Fibroblast of mammary gland (primary cell): ENCODE results near the gene ABHD8.

ENCODE experiments used
- DNase-seq: peaks from one replicate; pipeline ENCODE4 v3.0.0-alpha.2; 2010; ENCODE audit warnings: low read depth
- H3K4me3 ChIP-seq: 2 replicates; pipeline ENCODE4 v1.5.1; 2011; ENCODE audit warnings: low read depth, mild to moderate bottlenecking, low read length, moderate library complexity; ENCODE audit not compliant: control insufficient read depth
- TF ChIP-seq, protein P1 (sequence below): conservative IDR thresholded peaks from 2 replicates; pipeline ENCODE4 v1.5.1; 2011; ENCODE audit warnings: low read depth, low read length, inconsistent platforms; ENCODE audit not compliant: control insufficient read depth, insufficient read depth

The ABHD8 gene

DNA sequence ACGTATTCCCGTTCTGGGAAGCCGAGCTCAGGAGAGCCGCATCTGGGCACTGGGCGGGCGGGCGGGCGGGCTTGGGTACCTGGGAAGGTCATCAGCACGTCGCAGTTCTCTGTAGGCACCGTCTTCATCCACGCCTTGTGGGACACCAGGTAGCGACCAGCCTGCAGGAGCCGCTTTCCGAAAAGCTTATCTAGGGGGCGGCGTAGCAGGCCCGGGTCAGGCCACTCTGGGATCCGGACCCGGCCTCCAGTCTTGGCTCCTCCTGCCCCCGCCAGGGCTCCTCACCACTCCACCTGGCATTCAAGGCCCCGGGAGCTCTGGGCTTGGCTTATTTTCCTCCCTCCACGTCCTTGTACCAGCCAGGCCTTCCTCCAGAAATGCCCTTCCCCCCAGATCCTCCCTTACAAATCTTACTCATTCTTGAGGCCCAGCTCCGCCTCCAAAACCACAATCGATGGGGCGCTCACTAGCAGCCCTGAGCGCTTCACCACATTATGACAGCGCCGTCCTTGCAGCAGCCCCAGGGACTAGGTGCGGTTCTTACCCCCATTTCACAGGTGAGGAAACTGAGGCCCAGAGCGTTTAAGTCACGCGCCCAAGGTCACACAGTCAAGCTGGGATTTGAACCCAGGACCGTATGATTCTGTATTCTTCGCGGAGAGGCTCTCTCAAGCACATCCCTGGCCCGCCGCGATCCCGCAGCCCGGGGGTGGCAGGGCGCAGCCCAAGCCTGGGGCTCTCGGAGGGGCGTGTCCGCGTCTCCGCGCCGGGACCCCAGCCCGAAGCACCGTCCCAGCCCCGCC is 30.6 kb upstream of the ABHD8 start:
- peak; percentile 84 for DNase-seq
- TF ChIP-seq, protein P1, sequence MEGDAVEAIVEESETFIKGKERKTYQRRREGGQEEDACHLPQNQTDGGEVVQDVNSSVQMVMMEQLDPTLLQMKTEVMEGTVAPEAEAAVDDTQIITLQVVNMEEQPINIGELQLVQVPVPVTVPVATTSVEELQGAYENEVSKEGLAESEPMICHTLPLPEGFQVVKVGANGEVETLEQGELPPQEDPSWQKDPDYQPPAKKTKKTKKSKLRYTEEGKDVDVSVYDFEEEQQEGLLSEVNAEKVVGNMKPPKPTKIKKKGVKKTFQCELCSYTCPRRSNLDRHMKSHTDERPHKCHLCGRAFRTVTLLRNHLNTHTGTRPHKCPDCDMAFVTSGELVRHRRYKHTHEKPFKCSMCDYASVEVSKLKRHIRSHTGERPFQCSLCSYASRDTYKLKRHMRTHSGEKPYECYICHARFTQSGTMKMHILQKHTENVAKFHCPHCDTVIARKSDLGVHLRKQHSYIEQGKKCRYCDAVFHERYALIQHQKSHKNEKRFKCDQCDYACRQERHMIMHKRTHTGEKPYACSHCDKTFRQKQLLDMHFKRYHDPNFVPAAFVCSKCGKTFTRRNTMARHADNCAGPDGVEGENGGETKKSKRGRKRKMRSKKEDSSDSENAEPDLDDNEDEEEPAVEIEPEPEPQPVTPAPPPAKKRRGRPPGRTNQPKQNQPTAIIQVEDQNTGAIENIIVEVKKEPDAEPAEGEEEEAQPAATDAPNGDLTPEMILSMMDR: no peak
- peak overlapping the region; percentile 55 for H3K4me3 ChIP-seq

DNA sequence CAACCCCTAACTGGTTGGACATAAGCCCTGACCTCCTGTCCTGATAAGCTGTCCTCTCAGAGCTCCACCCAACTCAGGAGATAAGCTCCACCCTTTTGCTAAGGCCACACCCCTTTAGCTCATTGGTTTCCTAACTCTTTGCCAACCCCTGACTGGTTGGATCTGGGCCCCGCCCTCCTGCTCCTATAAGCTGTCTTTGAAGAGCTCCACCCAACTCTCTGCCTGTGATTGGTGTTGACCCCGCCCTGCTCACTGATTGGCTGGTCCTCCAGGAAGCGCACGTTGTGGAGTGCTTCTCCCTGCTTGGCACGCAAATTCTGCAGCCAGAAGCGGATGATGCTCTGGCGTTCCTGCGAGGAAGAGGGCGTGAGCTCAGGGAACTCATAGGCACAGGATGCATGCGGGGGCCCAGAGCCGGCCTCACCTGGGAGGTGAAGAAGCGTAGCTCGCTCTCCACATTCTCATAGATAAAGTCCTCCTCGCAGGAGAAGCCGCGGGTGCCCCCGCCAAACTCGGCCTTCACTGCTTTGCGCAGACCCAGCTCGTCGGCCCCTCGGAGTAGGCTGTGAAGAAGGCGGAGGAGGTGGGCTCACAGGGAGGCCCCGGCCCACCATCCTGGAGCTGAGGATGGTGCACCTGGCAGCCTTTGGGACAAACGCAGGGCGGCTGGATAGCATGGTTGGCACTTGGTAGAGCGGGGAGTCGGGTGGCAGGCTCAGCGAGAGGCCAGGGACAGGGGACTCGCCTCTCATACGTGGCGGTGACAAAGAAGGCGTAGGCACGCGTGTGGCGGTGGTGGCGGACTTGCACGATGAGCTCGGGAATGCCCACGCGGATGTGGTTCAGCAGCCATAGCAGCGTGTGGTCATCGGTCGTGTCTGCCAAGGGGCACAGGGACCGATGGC is 29.7 kb upstream of the ABHD8 start:
- no peak overlapping the region for H3K4me3 ChIP-seq
- peak; percentile 63 for DNase-seq
- TF ChIP-seq, protein P1: no peak

DNA sequence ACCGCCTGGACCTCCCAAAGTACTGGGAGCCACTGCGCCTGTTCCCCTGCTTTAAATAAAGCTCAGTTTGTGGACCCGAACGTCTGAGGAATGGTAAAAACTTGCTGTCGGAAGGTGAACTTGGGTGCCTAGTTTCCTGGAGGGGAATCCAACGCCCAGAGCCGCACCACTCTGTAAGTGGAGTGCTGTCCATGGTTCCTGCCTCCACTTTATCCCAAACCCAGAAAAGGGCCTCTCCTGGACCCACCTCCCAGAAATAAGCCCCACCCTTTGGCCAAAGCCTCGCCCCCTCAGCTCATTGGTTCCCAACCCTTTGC is 29.1 kb upstream of the ABHD8 start:
- no peak for DNase-seq
- TF ChIP-seq, protein P1: no peak
- H3K4me3 ChIP-seq: no peak overlapping the region

DNA sequence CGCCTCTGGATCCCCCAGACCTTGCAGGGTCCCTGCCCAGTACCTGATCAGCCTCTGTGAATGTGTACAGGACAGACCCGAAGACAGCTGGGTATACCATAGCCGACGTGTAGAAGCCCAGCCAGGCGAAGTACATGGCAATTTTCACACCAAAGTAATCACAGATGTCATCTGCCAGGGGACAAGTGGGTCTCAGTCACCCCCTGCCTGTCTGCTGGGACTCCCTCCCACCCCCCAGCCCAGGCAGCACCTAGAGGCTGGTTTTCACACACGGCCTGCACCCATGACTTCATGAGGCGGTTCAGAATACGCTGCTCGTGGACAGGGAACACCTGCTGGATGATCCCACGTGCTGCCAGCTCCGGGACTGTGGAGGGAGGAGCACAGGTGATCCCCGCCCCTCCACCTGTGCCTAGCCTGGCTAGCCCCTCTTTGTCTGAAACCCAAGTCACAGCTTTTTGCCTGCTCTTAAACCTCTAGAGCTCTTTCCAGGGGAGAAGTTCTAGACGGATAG is 27.9 kb upstream of the ABHD8 start:
- no peak overlapping the region for H3K4me3 ChIP-seq
- DNase-seq: no peak
- TF ChIP-seq, protein P1: no peak

DNA sequence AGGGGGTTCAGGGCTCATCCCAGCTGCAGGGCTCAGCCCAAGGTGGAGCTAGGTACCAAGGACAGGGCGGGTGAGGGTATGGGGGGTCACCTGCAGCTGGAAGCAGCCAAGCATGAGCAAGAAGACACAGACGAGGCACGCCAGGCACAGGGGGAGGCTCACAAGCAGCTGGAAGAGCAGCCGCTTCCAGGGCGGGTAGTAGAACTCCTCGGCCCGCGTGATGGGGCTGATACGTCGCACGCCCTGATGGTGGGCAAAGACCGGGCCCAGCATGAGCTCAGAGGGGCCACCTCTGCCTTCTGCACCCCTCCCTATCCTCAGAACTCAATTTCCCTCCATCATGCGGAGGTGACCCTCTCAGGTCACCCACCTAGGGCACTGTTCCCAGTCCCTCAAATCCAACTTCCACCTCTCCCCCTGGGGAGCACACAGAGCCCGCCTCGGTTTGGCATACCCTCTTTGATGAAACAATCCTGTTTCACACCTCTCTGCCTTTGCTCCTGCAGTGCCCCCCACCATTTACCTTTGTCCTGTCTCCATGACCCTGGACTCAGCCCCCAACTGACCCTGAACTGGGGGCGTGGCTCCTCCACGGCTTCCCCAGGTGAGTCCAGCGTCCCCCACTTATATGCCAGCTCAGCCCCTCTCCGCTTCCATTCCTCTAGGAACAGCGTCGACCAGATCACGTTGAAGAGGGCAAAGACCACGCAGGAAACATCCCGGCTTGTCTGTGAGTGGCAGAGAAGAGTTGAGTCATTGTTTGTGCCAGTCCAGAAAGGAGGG is 27.2 kb upstream of the ABHD8 start:
- no peak overlapping the region for H3K4me3 ChIP-seq
- TF ChIP-seq, protein P1: no peak

More for the DNA sequence above, 27.2 kb upstream of the ABHD8 start:
- DNase-seq: no peak
